ENCODE measurements around the gene DIP2C. TPM values are rescaled to one million over a fixed set of nuclear protein-coding genes. Genes with fewer than 3 reads are reported as not detected.
"Not testable (repeated sequence)": the region's sequence is repeated elsewhere in the genome, so short reads cannot be mapped to it uniquely, and the experiment has no call there.

Gene DIP2C
- polyA plus RNA-seq, 3 donors: 19.1 to 24.8 (median 23.2) TPM

DNA sequence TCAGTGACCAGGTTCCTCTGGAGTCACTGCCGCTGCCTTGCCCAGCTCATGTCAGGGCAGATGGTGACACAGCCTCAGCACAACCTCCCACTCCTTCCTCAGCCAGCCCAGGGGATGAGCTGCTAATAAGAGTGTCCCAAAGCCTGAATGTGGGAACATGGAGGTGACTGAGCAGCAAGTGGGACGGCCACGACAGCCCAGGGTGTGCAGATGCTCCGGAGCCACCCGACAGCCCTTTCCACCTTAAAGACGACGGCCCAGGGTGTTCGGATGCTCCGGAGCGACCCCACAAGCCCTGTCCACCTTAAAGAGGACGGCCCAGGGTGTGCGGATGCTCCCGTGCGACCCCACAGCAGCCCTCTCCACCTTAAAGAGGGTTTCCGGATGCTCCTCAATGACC is 89.2 kb downstream of the DIP2C start:
- no peak for DNase-seq

DNA sequence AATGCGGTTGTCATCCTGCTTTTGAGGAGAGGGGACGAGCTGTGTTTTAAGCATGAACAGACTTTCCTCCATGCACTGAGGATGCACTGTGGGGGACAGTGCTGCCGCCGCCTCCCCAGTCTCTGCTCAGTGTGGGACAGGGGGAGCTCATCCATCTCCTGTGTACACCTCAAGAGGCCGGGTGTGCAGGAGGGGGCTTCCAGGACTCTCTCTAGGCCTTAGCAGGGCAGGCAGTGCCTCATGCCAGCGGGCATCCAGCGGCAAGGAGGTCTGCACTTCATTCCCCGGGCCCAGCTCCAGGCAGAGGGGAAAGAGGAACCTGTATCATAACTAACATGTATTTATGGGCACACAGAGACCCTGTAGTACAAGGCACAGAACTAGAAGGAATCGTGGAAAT is 89.7 kb downstream of the DIP2C start:
- DNase-seq: no peak

DNA sequence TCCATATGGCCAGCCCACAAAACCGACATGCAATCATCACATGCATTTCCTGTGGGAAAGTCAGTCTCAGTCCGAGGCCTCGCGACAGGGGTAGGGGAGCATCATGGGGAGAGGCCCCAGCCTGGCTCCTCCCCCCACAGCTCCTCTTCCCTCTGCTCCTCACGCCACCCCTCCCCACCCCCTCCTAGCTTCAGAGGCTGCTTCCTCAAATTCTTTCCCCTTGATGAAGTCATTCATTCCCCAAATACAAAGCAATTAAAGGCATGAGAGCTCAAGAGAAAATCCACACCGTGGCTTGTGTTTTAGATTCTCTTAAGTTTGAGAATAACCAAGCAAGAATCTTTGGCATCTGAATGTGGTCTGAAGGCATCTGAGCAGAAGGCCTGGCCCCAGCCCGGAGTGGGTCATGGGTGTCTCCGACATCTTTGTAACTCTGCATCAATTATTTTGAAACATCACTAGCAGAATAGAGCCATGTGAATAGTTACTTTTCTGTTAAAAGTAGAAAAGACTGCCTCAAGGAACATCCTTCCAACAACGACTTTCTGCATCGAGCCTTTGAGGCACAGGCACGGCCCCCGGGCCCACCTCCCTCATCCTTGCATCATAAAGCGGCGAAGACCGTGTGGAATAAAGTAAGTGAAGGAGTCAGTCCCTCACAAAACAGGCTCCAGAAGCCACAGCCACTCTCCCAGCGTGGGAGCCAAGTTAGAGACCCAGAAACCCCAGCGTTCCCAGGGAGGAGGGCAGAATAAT is 90.9 kb downstream of the DIP2C start:
- no peak for DNase-seq

DNA sequence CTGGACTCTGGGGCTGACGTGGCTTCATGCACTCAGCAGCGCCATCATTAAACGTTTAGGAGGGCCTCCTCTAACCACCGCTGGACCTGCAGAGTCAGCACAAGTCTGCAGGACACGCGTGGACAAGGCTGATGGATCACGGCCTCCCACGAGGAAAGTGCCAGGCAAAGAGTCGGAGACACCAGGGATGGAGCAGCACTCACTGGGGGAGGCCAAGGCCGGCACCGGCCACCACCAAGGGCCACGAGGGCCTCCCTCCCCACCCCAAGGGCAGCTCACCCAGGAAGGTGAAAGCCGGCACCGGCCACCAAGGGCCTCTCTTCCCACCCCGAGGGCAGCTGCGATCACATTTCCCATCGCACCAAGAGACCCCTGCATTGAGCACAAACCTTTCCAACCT is 91.5 kb downstream of the DIP2C start:
- no peak for DNase-seq

DNA sequence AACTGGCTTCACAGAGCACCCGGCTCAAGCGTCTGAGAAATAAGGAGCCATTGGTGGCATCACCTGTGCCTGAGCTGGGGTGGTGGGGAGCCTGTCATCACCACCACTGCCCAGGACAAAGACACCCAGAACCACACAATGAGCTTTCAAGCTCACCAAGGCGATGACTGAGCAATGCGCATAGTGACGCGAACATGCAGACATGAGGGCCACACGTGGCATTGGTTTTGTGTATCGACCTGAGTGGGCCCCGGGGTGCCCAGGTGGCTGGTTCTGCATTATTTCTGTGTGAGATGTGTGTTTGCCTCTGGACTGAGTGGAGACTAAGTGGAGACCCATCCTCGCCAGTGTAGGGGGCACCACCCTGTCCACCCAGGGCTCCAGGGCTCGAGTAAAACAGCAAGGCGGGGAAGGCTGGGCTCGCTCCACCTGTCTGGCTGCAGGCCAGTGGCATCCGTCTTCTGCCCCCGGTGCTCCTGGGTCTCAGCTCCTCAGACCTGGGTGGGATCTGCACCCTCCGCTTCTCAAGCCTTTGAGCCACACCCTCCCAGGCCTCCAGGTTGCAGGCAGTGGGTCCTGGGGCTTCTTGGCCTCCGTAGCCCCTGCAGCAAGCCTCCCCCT is 92.6 kb downstream of the DIP2C start:
- no peak for DNase-seq

DNA sequence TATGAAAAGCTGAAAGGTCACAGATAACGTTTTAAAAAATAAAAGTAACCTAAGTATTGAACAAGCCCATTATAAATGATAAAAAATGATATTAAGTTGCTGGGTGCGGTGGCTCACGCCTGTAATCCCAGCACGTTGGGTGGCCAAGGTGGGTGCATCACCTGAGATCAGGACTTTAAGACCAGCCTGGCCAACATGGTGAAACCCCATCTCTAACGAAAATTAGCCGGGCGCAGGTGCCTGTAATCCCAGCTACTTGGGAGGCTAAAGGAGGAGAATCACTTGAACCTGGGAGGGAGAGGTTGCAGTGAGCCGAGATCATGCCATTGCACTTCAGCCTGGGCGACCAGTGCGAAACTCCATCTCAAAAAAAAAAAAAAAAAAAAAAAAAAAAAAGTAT is 93.3 kb downstream of the DIP2C start:
- not testable (repeated sequence) for DNase-seq

DNA sequence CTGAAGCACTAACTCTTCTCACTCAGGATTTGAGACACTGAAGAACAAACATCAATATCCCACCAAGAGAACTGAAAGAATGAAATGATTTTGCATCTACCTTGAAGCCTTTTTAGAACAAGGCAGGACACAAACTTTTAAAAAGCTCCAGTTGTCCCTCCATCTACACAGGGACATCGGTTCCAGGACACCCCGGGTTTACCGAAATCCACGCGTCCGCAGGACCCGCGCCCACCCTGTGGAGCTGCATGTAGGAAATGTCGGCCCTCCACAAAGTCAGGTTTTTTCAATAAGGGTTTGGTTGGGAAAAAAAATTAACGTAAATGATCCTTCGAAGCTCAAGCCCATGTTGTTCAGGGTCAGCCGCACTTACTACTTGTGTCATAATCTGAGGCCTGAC is 94.0 kb downstream of the DIP2C start:
- DNase-seq: no peak

DNA sequence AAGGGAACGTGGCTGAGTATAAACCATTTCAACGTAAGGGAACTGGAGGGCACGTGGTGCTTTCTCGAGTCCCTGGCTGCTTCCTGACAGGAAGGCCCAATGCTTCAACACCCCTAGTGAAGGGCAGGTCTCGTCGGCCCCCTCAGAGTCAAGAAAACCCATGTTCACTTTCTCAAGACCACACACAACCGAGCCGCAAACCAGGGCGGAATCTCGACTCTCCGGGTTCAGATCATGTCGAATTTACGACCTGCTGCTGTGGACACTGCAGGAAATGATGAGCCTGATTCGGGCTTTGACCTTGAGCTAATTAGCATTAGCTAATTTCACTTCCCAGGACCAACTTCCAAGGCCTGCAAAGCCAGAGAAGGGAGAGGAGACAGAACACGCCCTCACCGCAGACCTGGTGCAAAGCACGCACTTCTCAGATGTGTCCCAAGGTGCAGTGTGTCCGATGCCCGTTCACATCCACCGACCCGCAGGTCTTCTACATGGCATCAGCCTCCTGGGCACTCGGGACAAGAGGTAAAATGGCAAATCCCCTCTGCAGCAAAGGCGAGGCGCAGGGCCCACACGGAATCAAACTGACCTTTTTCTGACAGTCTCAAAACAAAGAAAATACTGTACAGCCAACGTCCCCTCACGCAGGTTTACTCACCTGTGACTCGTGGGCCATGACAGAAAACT is 94.7 kb downstream of the DIP2C start:
- DNase-seq: no peak

DNA sequence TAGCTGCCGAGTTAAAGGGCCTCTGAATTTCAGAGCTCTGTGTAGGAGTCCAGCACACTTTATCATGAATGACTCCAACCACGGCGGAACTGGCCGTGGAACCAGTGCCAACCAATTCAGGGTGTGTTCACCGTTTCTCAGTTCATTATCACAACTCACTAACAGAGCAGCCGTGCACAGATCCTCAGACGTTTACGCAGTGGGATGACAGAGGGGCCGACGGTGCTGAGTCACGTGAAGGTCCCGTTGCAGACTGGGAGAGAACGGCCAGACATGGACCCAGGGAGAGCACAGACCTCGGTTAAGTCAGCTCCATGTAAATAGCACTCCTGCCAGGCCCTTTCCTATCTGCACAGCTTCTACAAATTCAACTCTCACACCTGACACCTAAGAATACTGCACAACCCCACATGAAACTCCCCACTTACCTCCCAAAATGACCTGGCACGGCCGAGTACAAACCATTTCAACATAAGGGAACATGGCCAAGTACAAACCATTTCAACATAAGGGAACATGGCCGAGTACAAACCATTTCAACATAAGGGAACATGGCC is 95.5 kb downstream of the DIP2C start:
- no peak for DNase-seq

DNA sequence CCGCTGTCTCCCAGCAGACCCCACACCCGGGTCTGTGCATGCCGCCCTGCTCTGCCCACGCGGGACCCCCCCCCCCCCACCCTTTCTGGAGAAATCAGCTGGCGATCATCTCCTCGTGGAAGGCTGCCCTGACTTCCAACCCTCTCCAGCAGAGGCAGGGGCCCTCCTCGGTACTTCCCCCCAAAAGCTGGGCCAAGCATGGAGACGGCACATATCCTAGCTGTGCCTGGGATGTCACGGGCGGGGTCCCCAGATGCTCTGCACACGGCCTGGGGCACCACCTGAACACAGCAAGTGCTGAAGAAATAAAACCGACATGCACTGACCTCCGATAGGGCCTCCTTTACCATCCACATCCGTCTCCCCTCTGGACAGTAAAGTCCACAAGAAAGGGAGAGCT is 96.0 kb downstream of the DIP2C start:
- no peak for DNase-seq

DNA sequence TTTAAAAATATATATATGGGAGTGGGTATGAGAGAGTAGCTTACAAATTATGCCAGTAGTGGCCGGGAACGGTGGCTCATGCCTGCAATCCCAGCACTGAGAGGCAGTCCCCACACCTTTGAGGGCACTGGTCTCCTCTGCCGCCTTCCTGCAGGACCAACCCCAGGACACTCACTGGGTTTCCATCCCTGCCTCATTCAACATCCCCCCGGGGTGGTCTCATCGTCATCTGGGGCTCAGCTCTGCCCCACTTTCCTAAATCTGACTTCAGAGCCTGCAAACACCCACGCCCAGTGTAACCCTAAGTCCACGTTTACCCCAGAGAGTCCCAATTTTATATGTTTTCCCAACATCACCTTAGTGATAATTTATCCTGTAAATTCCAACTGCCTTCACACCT is 96.5 kb downstream of the DIP2C start:
- no peak for DNase-seq

DNA sequence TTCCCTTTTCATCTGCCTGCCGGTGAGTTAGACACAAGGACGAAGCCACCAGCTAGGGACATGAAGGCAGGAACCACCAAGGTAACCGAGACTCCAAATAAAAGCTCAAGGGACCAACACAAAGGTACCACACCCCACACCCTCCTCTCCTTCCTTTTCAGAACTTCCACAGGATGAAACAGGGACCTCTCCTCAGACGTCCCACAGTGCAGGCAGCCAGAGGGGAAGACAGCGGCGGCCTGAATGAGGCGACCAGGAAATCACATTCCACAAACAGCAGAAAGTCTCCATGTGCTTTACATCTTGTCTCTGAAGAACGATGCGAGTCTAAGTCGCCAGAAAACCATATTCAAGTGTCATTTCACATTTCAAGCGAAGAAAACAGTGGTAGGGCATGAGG is 97.8 kb downstream of the DIP2C start:
- no peak for DNase-seq

DNA sequence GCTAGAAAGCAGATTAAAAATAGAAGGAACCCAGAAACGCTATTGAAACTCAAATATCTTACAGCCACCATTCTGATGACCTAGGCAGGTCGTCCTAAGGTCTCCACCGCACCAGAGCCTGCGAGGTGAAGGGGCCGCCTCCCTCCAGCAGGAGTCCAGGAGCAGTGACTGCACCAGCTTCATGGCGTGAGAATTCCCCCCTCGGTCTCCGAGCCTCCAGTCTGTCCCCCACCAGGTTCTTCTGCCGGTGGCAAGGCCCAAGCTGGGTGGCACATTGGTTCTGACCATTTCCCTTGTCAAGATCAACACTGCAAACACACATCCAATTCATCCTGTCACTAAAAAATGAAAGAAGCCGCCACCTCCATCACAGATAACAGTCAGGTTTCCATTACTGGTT is 98.7 kb downstream of the DIP2C start:
- DNase-seq: no peak

DNA sequence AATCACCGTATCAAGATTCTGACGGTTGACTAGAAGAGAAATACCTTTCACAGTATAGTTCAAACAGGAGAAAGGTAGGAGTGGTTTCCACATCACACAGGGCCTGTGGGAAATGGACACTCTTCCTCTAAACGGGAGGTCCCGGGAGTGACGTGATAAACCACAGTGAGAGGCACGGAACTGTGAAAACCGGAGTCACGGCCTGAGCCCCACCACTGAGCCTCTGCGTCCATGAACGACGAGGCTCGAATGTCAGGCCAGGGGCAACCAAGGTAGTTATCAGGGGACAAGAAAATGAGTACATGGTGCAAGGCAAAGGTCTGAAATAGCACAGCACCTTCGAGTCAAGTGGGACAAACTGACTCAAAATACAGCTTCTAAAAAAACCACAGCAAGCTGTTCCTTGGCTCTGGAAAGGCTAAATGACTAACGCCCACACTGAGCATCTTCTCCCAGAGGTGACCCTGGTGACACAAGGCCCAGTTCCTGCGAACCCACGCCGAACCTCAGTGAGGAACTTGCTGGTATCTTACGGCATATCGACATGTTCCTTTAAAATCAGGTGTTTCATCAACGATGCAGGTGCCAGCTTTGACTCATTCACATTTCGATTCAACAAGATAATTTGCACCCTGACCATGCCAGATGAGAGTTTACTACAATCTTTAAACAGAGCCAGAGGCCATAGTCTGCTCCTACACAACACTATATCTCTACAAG is 99.3 kb downstream of the DIP2C start:
- no peak for DNase-seq

DNA sequence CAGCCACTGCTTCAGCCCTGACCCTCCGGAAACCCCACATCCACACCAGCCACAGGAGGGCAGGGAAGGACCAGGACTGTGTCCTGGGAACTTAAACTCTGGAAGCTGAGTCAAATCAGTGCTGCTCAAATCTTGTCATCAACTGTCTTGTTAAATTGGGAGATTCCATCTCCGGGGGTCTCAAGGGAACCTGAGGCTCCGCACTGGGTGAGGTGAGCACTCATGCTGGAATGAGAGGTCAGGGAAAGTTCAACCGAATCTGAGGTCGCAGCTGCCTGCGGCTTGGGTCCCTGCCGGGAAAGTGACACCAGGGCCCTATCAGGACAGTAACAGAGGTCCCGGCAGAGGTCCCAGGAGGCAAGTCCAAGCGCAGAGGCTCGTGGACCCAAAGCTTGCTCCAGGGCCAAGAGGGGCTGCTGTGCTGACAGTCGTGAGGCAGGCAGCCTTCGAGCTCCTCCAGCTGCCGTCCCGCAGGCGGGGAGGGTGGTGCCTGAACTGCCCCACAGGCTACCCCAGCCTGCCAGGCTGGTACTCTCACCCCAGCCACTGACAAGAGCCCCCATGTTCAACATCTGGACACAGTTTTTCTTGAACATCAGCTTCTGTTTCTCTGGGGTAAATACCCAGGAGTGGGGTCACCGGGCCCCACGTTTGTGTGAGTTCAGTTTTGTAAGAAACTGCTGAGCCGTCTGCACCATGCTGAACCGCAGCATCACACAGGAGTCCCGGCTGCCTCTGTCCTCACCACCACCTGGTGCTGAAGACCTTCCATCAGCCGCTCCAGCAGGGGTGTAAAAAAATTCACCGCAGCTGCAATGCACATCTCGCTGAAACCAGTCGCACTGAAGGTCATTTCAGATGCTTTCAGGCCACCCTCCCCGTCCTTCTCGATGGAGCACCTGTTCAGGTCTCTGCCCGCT is 101.0 kb downstream of the DIP2C start:
- DNase-seq: no peak

DNA sequence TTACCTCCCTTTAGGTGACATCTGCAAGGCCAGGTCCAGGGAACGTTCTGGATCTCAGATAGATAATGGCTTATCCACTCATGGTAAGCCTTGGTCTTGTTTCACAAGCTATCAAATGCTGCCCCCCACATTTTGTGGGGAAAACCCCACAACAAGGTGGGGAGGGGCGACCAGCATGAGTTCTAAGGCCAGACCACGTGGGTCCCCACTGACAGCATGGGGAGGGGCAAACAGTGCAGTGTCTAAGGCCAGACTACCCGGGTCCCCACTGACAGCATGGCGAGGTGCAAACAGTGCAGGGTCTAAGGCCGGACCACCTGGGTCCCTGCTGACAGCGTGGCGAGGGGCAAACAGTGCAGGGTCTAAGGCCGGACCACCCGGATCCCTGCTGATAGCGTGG is 102.8 kb downstream of the DIP2C start:
- DNase-seq: no peak

DNA sequence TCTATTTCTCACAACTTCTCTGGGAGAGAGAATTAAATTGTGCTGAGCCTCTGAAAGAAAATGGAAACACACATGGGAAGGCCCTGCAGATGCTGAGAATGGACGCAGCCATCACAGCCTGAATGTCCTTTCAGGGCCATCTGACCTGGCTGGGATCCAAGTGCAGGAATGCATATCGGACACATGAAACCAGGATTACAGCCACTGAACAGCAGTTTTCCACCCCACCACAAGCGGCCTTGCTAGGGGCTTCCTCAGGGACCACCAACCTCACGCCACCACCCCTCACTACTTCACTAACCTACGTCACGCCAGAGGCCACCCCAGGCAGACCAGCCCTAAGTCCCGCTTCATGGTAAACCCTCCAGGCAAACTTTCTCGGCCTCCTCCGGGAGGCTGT is 103.3 kb downstream of the DIP2C start:
- DNase-seq: peak; percentile 77

DNA sequence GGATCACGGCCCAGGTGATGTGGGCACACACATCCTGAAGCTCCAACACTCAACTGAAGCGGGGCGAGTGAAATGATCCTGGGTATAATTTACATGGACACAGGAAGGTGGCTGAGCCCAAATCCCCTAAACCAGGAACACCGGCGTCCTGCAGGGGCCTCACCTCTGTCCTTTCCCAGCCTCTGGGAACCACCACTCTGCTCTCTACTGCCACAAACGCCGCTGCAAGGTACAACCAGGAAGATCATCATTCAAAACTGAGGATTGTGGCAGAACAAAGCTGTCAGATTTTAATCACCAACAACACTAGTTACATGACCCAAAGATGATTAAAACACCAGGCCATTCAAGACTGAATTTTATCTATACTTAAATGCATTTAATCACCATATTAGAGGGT is 104.0 kb downstream of the DIP2C start:
- no peak for DNase-seq

DNA sequence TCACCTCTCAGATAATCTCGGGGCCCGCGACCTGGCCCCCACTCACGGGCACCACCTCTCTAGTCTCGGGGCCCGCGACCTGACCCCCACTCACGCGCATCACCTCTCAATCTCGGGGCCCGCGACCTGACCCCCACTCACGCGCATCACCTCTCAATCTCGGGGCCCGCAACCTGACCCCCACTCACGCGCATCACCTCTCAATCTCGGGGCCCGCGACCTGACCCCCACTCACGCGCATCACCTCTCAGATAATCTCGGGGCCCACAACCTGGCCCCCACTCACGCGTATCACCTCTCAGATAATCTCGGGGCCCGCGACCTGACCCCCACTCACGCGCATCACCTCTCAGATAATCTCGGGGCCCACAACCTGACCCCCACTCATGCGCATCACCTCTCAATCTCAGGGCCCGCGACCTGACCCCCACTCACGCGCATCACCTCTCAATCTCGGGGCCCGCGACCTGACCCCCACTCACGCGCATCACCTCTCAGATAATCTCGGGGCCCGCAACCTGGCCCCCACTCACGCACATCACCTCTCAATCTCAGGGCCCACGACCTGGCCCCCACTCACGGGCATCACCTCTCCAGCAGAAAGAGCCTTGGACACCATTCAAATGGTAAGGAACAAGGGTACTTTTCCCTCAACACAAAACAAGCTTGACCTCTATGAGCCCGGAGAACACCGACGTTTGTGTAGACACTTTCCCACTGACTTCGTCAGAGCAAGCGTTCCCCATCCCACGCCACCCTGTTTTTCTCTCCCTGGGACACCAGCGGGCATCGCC is 104.8 kb downstream of the DIP2C start:
- not testable (repeated sequence) for DNase-seq

DNA sequence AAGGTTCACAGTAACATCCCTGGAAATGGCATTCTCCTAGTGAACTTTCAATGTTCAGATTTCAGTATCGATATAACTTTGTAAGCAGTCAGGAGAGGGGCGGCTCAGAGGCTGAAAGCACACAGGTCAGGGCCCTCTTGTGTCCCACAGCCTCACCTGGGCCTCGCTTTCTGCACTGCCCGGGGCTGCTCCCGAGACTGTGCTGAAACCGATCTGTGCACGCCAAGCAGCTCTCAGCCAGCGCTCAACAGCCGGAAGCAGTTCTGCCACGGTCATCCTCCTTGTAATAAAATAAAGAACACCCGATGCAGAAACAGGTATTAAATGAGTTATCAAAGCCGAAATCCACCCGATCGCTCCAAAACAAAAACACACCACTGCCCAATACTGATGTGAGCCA is 106.0 kb downstream of the DIP2C start:
- DNase-seq: no peak
